Fibroblast of peridontal ligament (primary cell): ENCODE data around the gene RCVRN.

ENCODE experiments used
- DNase-seq: peaks from one replicate; pipeline ENCODE4 v3.0.0-alpha.2; 2010; ENCODE audit errors: extremely low read depth

RCVRN gene

DNA sequence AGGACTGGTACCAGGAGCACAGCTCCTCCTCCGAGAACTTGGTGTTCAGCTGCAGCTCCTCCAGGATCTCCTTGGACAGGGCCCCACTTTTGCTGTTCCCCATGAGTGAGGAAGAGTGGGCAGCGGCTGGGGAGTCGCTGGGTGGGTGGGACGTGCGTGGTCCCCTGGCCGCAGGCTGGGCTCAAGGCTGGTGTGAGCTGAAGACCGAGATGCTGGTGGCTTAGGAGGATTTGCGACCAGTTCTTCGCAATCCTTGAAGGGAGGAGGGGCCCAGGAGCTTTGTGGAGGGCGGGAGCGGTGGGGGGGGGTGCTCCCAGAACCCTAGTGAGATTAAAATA, at the start of gene RCVRN:
Gene RCVRN, minus strand, starts transcription at position 194 of the 338 bp plus-strand sequence. Its CDS starts 91 bp downstream, at position 103.
- DNase-seq: no peak

DNA sequence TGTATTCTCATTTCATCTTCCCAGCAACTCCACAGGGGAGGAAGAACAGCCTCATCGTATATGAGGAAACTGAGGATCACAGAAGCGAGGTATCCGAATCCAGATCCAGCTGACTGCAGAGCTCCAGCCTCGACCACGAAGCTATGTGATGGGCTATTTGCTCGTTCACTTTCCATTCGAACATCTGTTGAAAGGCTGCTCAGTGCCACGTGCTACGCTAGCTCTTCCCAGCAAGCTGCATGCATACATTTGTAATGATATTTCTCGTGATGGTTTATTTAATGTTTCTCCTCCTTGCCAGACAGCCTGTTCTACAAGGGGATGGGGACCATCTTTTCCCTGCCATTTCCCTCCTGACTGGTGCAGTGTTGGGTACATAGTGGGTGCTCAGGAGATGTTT, 48.4 kb upstream of the RCVRN start:
- DNase-seq: no peak

DNA sequence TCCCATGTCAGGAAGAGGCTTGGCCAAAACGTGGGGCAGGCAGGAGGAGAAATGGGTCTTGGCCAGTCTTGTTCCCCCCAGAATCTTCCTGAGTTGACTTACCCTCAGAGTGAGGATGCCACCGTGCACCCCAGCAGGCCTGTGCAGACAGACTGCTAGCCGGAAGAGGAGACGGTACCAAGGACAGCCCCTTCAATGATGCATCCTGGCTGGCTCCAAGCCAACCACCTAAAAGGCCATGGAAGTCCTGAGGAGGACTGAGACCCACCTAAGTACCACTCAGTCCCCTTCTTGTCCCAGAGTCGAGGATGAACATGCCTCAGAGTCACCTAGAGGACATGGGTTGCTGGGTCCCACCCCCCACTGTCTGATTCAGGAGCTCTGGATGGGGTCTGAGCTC, 46.7 kb upstream of the RCVRN start:
- no peak for DNase-seq

DNA sequence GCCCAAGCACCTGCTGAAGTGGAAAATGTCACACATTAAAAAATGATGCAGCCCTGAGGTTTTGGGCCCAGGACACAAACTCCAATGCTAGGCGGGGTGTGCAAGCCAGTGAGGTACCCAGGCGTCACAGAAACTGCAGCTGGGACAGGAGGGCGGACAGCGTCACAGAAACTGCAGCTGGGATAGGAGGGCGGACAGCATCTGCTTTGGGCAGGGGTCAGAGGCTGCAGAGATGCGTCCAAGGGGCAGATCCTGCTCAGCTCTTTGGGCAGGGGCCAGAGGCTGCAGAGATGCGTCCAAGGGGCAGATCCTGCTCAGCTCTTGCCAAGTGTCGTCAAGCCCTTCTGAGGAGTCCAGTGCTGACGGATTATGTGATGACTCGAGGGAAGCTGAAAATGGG, 43.9 kb upstream of the RCVRN start:
- no peak for DNase-seq

DNA sequence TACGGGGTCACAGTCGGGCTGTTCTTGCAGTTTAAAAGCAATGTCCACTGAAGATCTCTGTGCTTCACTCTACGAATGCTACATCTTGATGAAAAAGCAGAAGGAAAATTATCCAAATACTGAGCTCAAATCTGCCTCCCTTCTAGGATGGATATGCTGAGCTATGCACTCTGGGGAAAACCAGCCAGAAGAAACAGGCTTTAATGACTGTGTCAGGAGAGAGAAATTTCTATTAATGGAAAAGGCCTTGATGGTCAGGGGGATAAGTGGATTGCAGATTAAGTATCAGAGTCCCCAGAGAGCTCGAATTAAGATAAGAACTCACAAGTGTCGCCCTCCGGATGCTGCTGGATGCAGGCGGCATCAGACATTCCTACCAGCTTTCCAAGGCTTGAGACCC, 39.6 kb upstream of the RCVRN start:
- no peak for DNase-seq

DNA sequence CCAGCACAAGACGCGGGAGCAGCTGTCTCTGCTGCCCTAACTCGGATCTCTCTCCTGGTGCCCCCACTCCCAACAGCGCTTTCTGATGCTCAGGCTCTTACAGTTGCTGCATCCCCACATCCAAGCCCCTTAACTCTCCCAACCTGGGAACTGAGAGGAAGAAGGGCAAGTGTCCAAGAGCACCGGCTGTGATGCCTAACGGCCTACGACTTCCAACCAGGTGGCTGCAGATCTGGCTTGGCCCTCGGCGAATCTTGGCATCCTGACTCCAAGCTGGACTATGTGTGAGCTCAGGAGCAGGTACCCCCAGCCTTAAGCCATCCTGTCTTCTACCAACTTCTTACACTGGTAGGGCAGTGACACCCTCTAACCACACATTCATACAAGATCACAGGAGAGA, 38.3 kb upstream of the RCVRN start:
- no peak for DNase-seq

DNA sequence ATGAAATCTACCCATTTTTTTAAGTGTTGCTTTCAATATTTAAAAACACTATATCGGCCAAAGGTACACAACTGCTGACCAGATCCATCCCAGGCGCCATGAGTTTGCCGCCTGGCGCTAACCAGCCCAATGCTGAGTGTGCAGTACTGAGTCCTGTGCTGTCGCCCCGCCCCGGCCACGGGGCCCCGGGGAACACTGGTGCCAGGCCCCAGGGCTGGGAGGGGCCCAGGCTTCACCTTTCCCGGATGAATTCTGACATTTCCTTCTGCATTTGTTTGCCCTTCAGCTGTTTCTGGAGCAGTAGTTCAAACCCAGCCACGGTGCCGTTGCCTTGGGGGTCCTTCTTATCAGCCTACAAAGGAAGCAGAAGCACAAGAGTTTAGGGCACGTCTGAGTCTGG, 37.8 kb upstream of the RCVRN start:
- DNase-seq: no peak

DNA sequence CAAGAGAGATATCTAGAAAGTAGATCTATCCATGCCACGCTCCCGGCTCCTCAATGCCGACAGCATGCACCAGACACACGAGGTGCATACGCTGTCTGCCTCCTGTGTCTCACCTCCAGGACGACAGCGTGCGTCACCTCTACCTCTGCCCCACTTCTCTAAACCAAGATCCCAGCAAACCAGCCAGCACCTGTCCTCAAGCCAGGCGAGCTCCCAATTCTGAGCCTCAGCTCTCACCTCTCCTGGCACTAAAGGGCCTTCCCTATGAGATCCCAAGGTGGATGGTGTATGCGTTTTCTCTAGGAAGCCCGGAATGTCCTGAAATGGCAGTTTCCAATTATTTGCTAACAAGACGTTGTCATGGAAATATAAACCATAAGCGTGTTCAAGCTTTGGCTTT, 36.2 kb upstream of the RCVRN start:
- no peak for DNase-seq

DNA sequence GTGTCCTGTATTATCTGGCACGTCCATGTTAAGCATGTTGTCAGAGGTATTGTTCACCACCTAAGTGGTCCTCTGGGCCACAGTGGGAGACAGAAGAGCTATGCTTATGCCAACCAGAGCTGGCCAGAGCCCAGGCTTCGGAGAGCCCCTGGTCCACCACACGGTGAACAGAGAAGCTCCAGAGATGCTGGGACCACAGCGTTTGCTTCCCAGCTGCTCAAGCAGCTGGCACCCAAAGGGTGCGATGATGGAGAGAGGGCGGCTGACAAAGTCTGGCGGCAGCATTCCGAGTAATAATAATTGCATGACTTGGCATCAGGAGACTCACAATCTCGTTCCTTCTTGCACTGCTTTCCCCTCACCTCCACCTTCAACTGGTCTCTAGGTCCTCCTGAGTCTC, 35.8 kb upstream of the RCVRN start:
- no peak for DNase-seq

DNA sequence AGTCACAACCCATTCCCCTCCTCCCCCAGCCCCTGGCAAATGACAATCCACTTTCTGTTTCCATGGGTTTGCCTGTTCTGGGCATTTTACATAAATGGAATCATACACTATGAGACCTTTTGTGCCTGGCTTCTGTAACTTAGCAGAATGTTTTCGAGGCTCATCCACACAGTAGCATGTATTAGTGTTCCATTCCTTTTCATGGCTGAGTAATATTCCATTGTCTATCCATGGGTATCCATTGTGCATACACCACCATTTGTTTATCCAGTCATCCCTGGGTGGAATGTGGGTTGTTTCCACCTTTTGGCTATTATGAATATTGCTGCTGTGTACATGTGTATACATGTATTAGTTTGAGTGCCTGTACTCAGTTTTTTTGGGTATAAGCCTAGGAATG, 33.7 kb upstream of the RCVRN start:
- DNase-seq: no peak

DNA sequence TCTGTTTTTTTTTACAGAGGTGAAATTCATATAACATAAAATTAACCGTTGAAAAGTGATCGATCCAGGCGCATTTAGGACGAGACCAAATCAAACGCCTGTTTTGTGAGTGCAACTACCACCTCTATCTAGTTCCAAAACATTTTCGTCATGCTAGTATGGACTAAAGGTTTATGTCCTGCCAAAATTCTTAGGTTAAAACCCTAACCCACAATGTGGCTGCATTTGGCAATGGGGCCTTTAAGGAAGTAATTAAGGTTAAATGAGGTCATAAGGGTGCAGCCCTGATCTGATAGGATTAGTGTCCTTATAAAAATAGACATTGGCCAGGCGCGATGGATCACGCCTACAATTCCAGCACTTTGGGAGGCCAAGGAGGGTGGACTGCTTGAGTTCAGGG, 32.8 kb upstream of the RCVRN start:
- no peak for DNase-seq

DNA sequence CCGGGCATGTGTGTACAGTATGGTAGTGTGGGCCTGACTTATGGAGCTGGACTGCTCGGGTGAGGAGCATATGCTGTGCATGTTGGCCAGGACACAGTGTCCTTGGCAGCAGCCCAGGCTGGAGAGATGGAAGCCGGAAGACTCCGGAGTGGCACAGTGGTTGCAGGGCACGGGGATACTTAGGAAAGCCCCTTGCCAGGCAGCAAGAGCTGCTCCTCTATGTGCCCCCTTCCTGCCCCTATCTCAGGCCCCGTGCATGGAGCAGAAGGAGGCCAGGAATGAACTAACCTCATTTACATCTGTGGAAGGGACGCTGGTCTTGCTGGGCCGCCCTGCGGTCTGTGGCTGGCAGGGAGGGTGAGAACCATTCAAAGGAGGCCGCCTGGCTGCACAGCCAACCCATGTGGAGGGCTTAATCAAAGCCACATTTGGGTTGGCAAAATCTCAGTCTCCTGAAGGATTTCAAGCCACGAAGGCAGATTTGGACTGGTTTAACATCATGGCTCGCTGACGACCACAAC, 32.2 kb upstream of the RCVRN start:
- DNase-seq: peak; percentile 1

DNA sequence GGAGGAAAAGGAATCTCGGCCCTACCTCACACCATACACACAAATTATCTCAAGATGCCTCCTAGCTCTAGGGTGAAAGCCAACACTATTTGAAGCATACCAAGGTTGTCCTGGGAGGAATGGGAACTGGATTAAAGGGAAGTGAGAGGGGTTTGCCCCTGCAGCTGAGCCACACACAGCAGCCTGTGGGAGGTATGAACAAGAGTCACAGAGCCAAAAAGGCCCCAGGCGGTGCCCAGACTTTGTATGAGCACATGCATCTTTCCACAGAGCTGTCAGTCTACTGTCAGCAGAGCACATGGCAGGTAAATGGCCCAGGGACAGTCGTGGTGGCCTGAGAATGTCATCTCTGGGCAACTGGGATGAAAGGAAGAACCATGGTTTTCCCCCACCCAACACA, 31.0 kb upstream of the RCVRN start:
- no peak for DNase-seq

DNA sequence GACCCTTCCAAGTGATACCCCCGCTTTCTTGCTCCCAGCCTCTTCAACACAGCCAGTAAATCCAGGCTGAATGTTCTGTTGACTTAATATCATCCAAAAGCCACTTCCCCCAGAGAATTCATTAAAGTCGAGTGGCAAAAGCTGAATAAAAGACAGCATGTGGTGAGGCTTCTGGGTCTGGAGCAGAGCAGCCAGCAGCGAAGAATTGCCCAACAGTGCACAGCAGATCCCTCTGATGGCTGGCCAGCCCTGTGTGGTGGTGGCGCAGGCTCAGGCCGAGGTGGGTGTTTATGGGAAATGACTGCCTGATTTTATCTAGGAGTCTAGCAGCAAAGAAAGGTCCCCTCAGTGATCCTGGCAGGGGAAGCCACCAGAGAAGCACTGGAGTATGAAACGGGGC, 30.3 kb upstream of the RCVRN start:
- DNase-seq: no peak

DNA sequence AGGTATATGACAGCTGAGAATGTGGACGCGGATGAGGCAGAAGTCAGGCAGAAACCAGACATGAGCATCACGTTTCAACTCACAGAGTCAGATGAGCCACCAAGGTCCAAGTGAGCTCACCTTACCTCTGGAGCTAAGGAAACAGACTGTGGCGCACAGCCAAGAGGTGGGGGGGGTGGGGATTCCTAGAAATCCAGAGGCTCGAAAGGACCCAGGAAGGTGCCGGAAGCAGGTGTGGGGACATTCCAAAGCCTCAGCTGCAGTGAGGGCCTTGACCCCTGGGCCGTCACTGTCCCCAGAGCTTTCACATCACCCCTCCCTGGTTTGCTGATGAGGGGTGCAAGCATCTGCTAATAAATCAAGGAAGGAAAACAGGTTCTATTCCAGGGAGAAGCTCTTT, 29.3 kb upstream of the RCVRN start:
- no peak for DNase-seq

DNA sequence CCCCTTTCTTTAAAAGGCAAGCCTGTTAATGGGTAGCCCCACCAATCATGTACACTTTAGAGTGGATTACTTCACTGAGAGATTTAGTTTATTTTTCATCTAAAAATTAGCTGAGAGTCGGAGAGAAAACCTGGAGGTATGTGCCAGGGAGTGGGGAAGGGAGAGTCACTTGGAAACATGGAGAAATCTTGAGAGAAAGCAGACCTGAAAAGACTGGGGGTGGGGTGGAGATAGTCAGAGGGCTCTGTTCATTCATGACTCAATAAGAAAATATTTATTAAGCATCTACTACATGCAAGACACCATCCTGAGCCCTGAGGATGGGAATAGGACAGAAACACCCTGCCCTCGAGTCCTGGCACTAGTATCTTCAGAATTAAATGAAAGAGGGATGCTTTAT, 27.4 kb upstream of the RCVRN start:
- DNase-seq: no peak

DNA sequence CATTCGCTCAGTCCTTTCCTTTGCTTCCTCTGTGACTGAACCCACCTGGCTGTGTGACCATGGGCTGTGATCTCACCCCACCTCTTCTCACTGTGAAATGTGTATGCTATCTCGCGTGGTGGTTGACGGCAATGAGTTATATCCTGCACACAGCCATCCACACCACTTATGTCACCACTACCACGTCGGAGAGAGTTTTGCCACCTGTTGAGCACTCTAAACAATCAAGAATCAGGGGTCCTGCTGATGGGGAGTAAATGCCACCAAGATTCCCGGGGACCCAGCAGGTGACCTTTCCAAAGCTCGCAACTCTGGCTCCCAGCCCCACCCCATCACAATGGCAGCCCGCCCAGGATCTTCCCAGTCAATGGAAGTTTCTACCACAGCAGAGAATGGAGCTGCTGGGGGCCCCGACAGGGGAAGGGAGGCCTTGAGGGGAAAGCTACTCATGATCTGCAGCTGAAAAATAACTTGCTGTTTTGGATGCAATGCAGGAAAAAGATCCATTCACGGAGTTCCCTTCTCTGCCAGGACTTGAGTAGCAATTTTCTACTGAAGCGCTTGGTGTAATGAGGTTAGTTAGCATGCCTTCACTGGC, 26.2 kb upstream of the RCVRN start:
- no peak for DNase-seq

DNA sequence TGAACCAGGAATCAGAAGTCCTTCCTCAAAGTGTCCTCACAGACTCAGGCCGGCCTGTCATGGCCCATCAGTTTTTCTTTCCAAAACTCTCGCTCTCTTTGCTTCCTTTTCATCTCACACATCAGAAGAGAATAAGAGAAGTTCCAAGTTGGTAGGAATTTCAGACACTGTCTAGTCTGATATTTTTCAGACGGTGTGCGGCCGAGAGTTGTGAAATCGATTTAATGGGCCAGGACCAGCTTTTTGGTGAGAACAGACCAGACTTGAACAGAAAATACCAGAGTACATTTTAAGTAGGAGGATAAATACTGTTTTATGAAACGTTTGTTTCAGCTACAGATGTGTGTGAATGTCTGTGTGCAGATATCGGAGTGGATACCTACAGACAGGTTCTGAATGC, 24.8 kb upstream of the RCVRN start:
- no peak for DNase-seq

DNA sequence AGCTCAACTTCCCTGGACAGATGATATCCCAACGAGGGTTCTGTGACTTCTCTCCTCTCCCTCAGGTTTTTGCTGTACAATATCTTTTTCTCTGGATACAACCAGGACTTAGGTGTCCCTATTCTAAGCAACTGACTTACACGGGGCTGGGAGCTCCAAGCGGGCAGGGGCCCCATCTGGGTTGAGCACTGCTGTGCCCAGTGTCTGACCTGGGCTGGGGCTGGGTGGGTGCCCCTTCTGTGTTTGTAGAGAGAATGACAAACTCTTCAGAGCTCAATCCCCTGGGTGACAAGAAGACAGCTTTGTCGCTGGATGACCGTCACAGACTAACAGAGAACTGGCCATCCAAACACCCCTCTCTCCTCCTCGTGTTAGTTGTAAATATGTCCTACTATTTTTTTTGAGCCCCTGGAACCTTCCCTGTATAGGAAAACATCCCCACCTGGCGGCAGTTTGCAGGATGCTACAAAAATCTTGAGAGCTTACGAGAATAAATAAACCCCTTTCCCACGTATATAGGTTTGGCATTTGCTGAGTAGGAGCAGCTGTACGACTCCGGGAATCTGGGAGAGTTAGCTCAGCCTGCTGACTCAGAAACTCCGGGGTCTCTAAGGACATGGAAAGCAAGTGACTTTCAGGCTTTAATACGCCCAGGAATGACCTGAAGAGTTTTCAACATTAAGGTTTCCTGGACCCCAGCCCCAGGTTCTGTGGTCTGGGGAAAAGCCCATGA, 23.7 kb upstream of the RCVRN start:
- no peak for DNase-seq

DNA sequence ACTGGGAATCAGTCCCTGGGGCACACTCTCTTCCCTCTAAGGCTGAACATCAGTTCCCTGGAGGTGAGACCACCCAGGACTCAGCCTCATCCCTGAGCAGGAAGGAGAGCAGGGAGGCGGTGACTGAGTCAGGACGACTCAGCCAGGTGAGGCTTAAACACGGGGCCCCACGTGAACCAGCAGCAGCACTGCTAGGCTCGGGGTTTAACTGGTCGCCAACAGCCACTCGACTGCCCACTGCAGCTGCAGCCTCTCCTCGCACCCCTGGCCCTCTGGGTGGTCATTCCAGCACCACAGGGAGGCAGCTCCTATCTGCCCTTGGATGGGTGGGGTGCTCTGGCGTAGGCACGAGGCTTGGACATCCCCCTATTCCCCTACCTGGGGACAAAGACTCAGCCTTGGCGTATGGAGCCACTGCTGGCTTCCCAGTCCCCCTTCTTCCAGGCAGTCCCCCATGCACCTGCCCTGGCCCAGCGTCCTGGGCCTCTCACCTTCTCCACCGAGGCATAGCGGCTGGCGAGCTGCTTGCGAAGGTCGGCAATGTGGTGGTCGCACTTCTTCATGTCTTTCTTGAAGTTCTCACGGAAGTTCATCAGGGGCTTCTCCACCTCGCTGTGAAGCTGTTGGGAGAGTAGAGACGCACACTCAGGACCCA, 21.2 kb upstream of the RCVRN start:
- DNase-seq: no peak

DNA sequence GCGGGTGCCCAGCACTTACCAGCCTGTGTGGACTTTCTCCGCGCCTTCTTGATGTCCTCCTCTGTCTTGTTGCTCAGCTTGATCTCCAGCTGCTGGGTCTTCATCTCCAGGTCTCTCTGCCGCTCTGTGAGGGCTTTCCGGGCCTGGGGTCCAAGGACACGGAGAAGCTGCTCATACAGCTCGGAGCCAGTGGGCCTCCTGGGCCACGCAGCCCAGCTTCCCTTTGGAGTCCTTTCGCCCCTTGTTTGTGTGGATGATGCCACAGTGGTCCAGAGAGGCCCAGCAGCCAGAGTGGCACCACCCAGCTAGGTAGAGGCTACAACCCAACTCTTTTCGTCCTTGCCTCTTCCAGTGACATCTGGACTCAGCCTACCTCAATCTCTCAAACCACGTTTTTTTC, 20.4 kb upstream of the RCVRN start:
- DNase-seq: no peak

DNA sequence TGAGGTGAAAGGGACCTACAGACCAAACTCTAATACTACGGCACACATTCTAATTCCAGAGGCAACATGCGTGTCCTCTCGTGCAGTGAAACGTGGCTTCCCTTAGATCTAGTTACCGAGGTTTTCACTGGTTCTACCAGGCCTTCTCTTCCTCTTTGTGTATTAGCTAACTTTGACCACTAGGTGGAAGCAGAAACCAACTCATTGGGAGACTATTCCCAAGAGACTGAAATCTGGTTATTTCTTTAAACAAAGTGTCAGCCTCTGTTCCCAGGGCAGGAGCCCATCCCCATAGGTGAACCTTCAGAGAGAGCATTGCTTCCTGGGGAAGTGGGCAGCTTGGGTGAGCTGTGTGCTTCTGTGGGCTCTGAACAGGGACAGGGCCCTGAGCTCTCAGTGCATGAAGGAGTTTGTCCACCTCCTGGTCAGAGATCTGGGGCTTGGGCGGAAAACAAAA, 19.7 kb upstream of the RCVRN start:
- peak; percentile 54 for DNase-seq
